HepG2 (cell line): ENCODE data around the gene LSM5.

ENCODE experiments used
- CTCF ChIP-seq: sonication (generic); formaldehyde crosslinking; IDR thresholded peaks from 2 replicates; pipeline ENCODE4 v1.5.0; 2020; ENCODE audit warnings: mild to moderate bottlenecking, missing genetic modification reagents, moderate library complexity
- EP300 ChIP-seq, 3 experiments: sonication (generic) in 1 of 3; formaldehyde crosslinking in 1 of 3; IDR thresholded peaks; 2 replicates each; pipeline versions ENCODE4 v1.5.1 to v1.6.1; 2011 to 2020; ENCODE audit warnings: low read depth in 2 of 3, low read length in 2 of 3, borderline replicate concordance in 1 of 3, improper control_type of control experiment in 1 of 3, mild to moderate bottlenecking in 1 of 3, missing genetic modification reagents in 1 of 3, moderate library complexity in 1 of 3
- TBP ChIP-seq: sonication (generic); formaldehyde crosslinking; IDR thresholded peaks from 2 replicates; pipeline ENCODE4 v1.5.0; 2020; ENCODE audit warnings: missing genetic modification reagents

- TF ChIP-seq CTCF, result no peak
- no peak for TF ChIP-seq EP300 (IDR thresholded peaks at IDR 0.05; ENCODE audit: low read depth in 2 of 2, low read length in 2 of 2)
- TF ChIP-seq EP300 (CRISPR knock-in tag; IDR thresholded peaks at IDR 0.05; ENCODE audit: borderline replicate concordance), result no peak
- TF ChIP-seq TBP (CRISPR knock-in tag), result no peak
Observed at GRCh38 chr7:32522746-32523530, 32.8 kb upstream of the LSM5 start.
